A549 (cell line): ENCODE results near the gene NGB. TPM values are rescaled to one million over a fixed set of nuclear protein-coding genes. Genes with fewer than 3 reads are reported as not detected.
"Not testable (repeated sequence)": the region's sequence is repeated elsewhere in the genome, so short reads cannot be mapped to it uniquely, and the experiment has no call there.

Experiments
- ATAC-seq, 2 experiments: fragments of 200-7000 bp in 1 of 2; fragments of >200 bp in 1 of 2; cut with Nextera tagmentation in 1 of 2; cut with Tn5 transposase in 1 of 2; 3 replicates each; pipeline versions ENCODE4 v1.8.0 to v1.9.1; 2018 to 2020; ENCODE audit warnings: mild to moderate bottlenecking in 1 of 2, moderate library complexity in 1 of 2
- CTCF ChIA-PET: fragments of 300-600 bp; sonication (Branson Sonifier 250); formaldehyde crosslinking; extraction: SDS; loops from one replicate; lab custom pipeline; 2021; ENCODE audit warnings: antibody characterized with exemption, inconsistent platforms; lab: Yijun Ruan, JAX
- POLR2A ChIA-PET: fragments of 350-600 bp; formaldehyde crosslinking; extraction: SDS; loops from one replicate; lab custom pipeline; 2021; ENCODE audit warnings: antibody characterized with exemption, inconsistent platforms; lab: Yijun Ruan, JAX
- DNase-seq, 2 experiments: peaks; one replicate each; pipeline versions ENCODE4 v3.0.0 to v3.0.0-alpha.2; 2011 to 2016; ENCODE audit warnings: low read depth in 1 of 2, low spot score in 1 of 2
- FAIRE-seq: peaks from 2 replicates; lab custom pipeline; 2011; peaks lifted over from hg19 to GRCh38; lab: Jason Lieb, UNC
- H3K27ac ChIP-seq, 2 experiments: fragments of >200 bp; sonication (Bioruptor Twin); formaldehyde crosslinking; 3 replicates each; pipeline ENCODE4 v1.5.1; 2016 to 2017
- H3K4me1 ChIP-seq: fragments of >200 bp; sonication (Bioruptor Twin); formaldehyde crosslinking; 3 replicates; pipeline ENCODE4 v1.6.1; 2016
- H3K4me2 ChIP-seq: fragments of >200 bp; sonication (Bioruptor Twin); formaldehyde crosslinking; 3 replicates; pipeline ENCODE4 v1.6.1; 2016
- H3K4me3 ChIP-seq: fragments of >200 bp; sonication (Bioruptor Twin); formaldehyde crosslinking; 3 replicates; pipeline ENCODE4 v1.5.1; 2016
- H3K9me3 ChIP-seq: fragments of >200 bp; sonication (Bioruptor Twin); formaldehyde crosslinking; 3 replicates; pipeline ENCODE4 v1.6.1; 2016
- CBX8 ChIP-seq: fragments of 200-600 bp; sonication (generic); IDR thresholded peaks from 2 replicates; pipeline ENCODE4 v1.6.1; 2016
- CEBPB ChIP-seq, 2 experiments: fragments of >200 bp in 1 of 2; sonication (Bioruptor Twin) in 1 of 2; formaldehyde crosslinking in 1 of 2; IDR thresholded peaks; 2 replicates each; pipeline ENCODE4 v1.6.1; 2012 to 2016
- CHD2 ChIP-seq: fragments of 150-350 bp; IDR thresholded peaks from 2 replicates; pipeline ENCODE4 v1.6.1; 2014; ENCODE audit warnings: low read length; ENCODE audit not compliant: partially characterized antibody
- CHD4 ChIP-seq: fragments of 200-600 bp; sonication (generic); IDR thresholded peaks from 2 replicates; pipeline ENCODE4 v1.6.1; 2016; ENCODE audit warnings: antibody characterized with exemption, mild to moderate bottlenecking, borderline replicate concordance
- EHF ChIP-seq: fragments of 250-450 bp; sonication (Bioruptor Pico); IDR thresholded peaks from 2 replicates; pipeline ENCODE4 v1.5.0; 2020; ENCODE audit warnings: mild to moderate bottlenecking
- EHMT2 ChIP-seq: fragments of 200-600 bp; sonication (generic); IDR thresholded peaks from 2 replicates; pipeline ENCODE4 v1.6.1; 2016; ENCODE audit warnings: antibody characterized with exemption, low read depth, mild to moderate bottlenecking, moderate library complexity
- FOSB ChIP-seq: fragments of 250-450 bp; sonication (Bioruptor Pico); IDR thresholded peaks from 2 replicates; pipeline ENCODE4 v1.5.0; 2020; ENCODE audit warnings: mild to moderate bottlenecking, moderate library complexity
- FOSL2 ChIP-seq, 2 experiments: fragments of 450-650 bp in 1 of 2; fragments of >200 bp in 1 of 2; sonication (Bioruptor Twin) in 1 of 2; formaldehyde crosslinking; IDR thresholded peaks; 2 replicates each; pipeline versions ENCODE4 v1.5.0 to v1.6.1; 2016 to 2020; ENCODE audit warnings: mild to moderate bottlenecking in 1 of 2, moderate library complexity in 1 of 2
- FOXS1 ChIP-seq: fragments of 250-450 bp; sonication (Bioruptor Pico); IDR thresholded peaks from 2 replicates; pipeline ENCODE4 v1.5.0; 2020; ENCODE audit warnings: mild to moderate bottlenecking, moderate library complexity
- GATA3 ChIP-seq: IDR thresholded peaks from 2 replicates; pipeline ENCODE4 v1.6.1; 2012; ENCODE audit warnings: borderline replicate concordance
- HEYL ChIP-seq: fragments of 250-450 bp; sonication (Bioruptor Pico); IDR thresholded peaks from 2 replicates; pipeline ENCODE4 v1.8.0; 2021; ENCODE audit warnings: mild to moderate bottlenecking, moderate library complexity
- HOXB13 ChIP-seq: fragments of 250-450 bp; sonication (Bioruptor Pico); IDR thresholded peaks from 2 replicates; pipeline ENCODE4 v1.5.0; 2020; ENCODE audit warnings: low read depth, mild to moderate bottlenecking, moderate library complexity
- KDM5A ChIP-seq: fragments of 200-600 bp; sonication (generic); IDR thresholded peaks from 2 replicates; pipeline ENCODE4 v1.6.1; 2016; ENCODE audit warnings: antibody characterized with exemption, mild to moderate bottlenecking
- MYC ChIP-seq: IDR thresholded peaks from 2 replicates; pipeline ENCODE4 v1.6.1; 2012; ENCODE audit warnings: mild to moderate bottlenecking, inconsistent platforms, low read length, improper control_type of control experiment, borderline replicate concordance
- NR3C1 ChIP-seq: fragments of >200 bp; sonication (Bioruptor Twin); formaldehyde crosslinking; IDR thresholded peaks from 3 replicates; pipeline ENCODE4 v1.6.1; 2017
- PHF8 ChIP-seq: fragments of 200-600 bp; sonication (generic); IDR thresholded peaks from 2 replicates; pipeline ENCODE4 v1.6.1; 2016; ENCODE audit warnings: low read depth, mild to moderate bottlenecking, antibody characterized with exemption, moderate library complexity, borderline replicate concordance
- RAD21 ChIP-seq, 2 experiments: fragments of >200 bp in 1 of 2; sonication (Bioruptor Twin) in 1 of 2; formaldehyde crosslinking in 1 of 2; IDR thresholded peaks in 1 of 2; conservative IDR thresholded peaks in 1 of 2; 2 replicates in 1 of 2; 3 replicates in 1 of 2; pipeline ENCODE4 v1.6.1; 2012 to 2018; ENCODE audit warnings: inconsistent platforms in 1 of 2
- RNF2 ChIP-seq: fragments of 200-600 bp; sonication (generic); IDR thresholded peaks from 2 replicates; pipeline ENCODE4 v1.6.1; 2016; ENCODE audit warnings: low read depth, mild to moderate bottlenecking, antibody characterized with exemption, moderate library complexity, borderline replicate concordance
- ZC3H11A ChIP-seq: fragments of 450-650 bp; IDR thresholded peaks from 2 replicates; pipeline ENCODE4 v1.6.1; 2014; ENCODE audit warnings: antibody characterized with exemption, mild to moderate bottlenecking
- ZFP36 ChIP-seq: fragments of 450-650 bp; IDR thresholded peaks from 2 replicates; pipeline ENCODE4 v1.6.1; 2014; ENCODE audit warnings: borderline replicate concordance; ENCODE audit not compliant: partially characterized antibody
- WGBS: methylation state at CpG from one replicate; pipeline ENCODE4 v1.1.6; 2017; ENCODE audit errors: missing lambda C conversion rate; 5-methylcytosine and 5-hydroxymethylcytosine counted together
- polyA plus RNA-seq, 4 experiments: library from polyadenylated mRNA; depleted of rRNA in 3 of 4; stranded (reverse); fragments of >200 nt; fragmentation: RNase III in 1 of 4; extraction: RNeasy Plus Mini Kit Qiagen cat#74134 plus additional on column Dnase treatment in 1 of 4; gene quantifications; 2 replicates in 3 of 4; 3 replicates in 1 of 4; pipeline ENCODE4 v1.2.3, GENCODE V29; 2011 to 2017
- TF ChIP-seq, protein P1 (sequence below): fragments of 450-650 bp; IDR thresholded peaks from 2 replicates; pipeline ENCODE4 v1.6.1; 2014; ENCODE audit warnings: antibody characterized with exemption
- TF ChIP-seq, protein P2 (sequence below): fragments of >200 bp; sonication (Bioruptor Twin); formaldehyde crosslinking; IDR thresholded peaks from 3 replicates; pipeline ENCODE4 v1.5.1; 2016
- TF ChIP-seq, protein P3 (sequence below): IDR thresholded peaks from 2 replicates; pipeline ENCODE4 v1.6.1; 2012
- TF ChIP-seq, protein P4 (sequence below): fragments of 150-350 bp; IDR thresholded peaks from 2 replicates; pipeline ENCODE4 v1.6.1; 2014; ENCODE audit warnings: low read depth, mild to moderate bottlenecking, low read length
- TF ChIP-seq, protein P5 (sequence below): IDR thresholded peaks from 2 replicates; pipeline ENCODE4 v1.6.1; 2012

NGB gene
- polyA plus RNA-seq, 2 of the 4 experiments (the other 2 are of a cell fraction): not detected

DNA sequence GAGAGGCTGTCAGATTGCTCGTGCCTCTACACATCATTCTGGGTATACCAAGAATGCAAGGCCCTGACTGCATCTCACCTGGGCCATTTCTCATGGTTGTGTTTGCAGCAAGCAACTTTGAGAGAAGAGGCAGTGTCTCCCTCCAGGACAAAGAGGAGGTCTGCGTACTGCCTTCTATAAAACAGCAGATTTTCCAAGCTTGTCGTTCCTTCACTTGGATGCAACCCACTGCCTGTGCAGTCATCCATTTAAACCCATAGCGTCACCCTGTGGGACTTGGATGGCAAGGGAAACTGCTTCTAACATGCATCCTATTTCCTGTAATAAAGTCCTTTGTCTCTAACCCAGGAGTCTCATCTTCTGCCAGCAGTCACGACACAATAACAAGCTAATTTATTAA lies 48.4 kb upstream of the NGB start:
- TF ChIP-seq EHF (CRISPR knock-in tag) (no peak), FOXS1 (CRISPR knock-in tag) (no peak), HOXB13 (CRISPR knock-in tag) (no peak), CEBPB (IDR thresholded peaks at IDR 0.05) (no peak), FOSL2 (IDR thresholded peaks at IDR 0.05) (no peak), FOSL2 (CRISPR knock-in tag; IDR thresholded peaks at IDR 0.05) (no peak), CBX8 (no peak), CHD4 (no peak), NR3C1 (no peak), PHF8 (no peak)
- TF ChIP-seq, protein P1, sequence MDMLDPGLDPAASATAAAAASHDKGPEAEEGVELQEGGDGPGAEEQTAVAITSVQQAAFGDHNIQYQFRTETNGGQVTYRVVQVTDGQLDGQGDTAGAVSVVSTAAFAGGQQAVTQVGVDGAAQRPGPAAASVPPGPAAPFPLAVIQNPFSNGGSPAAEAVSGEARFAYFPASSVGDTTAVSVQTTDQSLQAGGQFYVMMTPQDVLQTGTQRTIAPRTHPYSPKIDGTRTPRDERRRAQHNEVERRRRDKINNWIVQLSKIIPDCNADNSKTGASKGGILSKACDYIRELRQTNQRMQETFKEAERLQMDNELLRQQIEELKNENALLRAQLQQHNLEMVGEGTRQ: no peak
- TF ChIP-seq, protein P2, sequence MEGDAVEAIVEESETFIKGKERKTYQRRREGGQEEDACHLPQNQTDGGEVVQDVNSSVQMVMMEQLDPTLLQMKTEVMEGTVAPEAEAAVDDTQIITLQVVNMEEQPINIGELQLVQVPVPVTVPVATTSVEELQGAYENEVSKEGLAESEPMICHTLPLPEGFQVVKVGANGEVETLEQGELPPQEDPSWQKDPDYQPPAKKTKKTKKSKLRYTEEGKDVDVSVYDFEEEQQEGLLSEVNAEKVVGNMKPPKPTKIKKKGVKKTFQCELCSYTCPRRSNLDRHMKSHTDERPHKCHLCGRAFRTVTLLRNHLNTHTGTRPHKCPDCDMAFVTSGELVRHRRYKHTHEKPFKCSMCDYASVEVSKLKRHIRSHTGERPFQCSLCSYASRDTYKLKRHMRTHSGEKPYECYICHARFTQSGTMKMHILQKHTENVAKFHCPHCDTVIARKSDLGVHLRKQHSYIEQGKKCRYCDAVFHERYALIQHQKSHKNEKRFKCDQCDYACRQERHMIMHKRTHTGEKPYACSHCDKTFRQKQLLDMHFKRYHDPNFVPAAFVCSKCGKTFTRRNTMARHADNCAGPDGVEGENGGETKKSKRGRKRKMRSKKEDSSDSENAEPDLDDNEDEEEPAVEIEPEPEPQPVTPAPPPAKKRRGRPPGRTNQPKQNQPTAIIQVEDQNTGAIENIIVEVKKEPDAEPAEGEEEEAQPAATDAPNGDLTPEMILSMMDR: no peak
- no peak for DNase-seq
- no peak for ATAC-seq
- H3K4me1 ChIP-seq: peaks cover 44% of the 10 kb centered on the region
- 84% methylated on average over 5 of the region's 5 CpGs for WGBS
- no peaks in the 10 kb centered on the region for H3K9me3 ChIP-seq
- no peak for FAIRE-seq
- H3K4me2 ChIP-seq: peak overlapping the region; percentile 94
- POLR2A ChIA-PET: interaction anchor here (0.6 kb wide), 1 partner anchor 14 kb away, joined by 3 read pairs; no protein-coding TSS in a partner anchor
- peak overlapping the region; percentile 99; the same call in 2 of the 3 replicates for H3K4me3 ChIP-seq
- H3K27ac ChIP-seq: peak overlapping the region in 1 of 2 experiments; percentile 99; a peak in 3 of 6 replicates
- CTCF ChIA-PET: interaction anchor here (0.7 to 10.0 kb wide), 10 partner anchors 9 to 446 kb away, joined by 3 to 116 read pairs (median 4); no protein-coding TSS in a partner anchor

DNA sequence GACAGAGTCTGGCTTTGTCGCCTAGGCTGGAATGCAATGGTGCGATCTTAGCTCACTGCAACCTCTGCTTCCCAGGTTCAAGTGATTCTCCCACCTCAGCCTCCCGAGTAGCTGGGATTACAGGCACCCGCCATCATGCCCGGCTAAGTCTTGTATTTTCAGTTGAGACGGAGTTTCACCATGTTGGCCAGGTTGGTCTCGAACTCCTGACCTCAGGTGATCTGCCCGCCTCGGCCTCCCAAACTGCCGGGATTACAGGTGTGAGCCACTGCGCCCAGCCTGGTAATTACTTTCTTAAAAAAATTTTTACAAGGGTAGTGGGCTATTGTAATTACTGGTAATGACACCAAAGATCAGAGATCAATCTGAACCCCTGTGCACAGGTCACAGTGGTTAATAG lies 47.8 kb upstream of the NGB start:
- WGBS: 95% methylated on average over 11 of the region's 11 CpGs
- not testable (repeated sequence) for H3K4me3 ChIP-seq, FAIRE-seq, H3K4me2 ChIP-seq, DNase-seq, ATAC-seq, H3K27ac ChIP-seq, H3K9me3 ChIP-seq
- ChIA-PET CTCF (interaction anchor here (0.7 to 10.0 kb wide), 6 partner anchors 9 to 446 kb away, joined by 3 to 116 read pairs (median 4); no protein-coding TSS in a partner anchor), POLR2A (interaction anchor here (0.6 kb wide), 1 partner anchor 15 kb away, joined by 3 read pairs; no protein-coding TSS in a partner anchor)
- peaks cover 50% of the 10 kb centered on the region for H3K4me1 ChIP-seq

DNA sequence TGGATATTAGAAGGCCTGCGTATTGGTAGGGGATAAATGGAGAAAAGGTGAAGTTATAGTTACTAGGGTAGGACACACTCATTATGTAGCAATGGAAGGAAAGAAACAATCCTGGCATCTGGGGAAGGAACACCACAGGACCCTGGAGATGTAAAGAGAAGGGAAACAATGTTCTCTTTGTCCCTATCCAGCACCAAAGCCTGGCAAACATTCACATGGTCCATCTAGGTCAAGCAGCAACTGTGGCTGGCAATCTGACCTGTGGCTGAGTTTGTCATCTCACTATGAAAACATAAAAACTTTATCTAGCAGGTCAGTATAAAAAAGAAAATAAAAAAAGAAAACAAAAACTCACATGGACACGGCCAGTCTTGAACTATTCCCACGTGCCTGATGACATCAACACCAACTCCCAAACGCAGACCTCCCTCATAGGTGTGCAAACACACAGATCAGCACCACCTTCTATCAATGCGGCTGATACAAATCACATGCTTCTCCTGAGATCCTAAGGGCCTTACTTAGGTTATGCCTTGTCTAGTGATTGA lies 47.1 kb upstream of the NGB start:
- POLR2A ChIA-PET: no interaction called here
- H3K4me1 ChIP-seq: peaks cover 57% of the 10 kb centered on the region
- WGBS: 87% methylated on average over 5 of the region's 5 CpGs
- H3K4me3 ChIP-seq: no peak overlapping the region
- H3K27ac ChIP-seq: no peak overlapping the region
- no peak for TF ChIP-seq FOSB (CRISPR knock-in tag)
- TF ChIP-seq, protein P3, sequence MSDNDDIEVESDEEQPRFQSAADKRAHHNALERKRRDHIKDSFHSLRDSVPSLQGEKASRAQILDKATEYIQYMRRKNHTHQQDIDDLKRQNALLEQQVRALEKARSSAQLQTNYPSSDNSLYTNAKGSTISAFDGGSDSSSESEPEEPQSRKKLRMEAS: no peak
- TF ChIP-seq CBX8: no peak
- TF ChIP-seq, protein P4, sequence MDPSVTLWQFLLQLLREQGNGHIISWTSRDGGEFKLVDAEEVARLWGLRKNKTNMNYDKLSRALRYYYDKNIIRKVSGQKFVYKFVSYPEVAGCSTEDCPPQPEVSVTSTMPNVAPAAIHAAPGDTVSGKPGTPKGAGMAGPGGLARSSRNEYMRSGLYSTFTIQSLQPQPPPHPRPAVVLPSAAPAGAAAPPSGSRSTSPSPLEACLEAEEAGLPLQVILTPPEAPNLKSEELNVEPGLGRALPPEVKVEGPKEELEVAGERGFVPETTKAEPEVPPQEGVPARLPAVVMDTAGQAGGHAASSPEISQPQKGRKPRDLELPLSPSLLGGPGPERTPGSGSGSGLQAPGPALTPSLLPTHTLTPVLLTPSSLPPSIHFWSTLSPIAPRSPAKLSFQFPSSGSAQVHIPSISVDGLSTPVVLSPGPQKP: no peak
- TF ChIP-seq, protein P5, sequence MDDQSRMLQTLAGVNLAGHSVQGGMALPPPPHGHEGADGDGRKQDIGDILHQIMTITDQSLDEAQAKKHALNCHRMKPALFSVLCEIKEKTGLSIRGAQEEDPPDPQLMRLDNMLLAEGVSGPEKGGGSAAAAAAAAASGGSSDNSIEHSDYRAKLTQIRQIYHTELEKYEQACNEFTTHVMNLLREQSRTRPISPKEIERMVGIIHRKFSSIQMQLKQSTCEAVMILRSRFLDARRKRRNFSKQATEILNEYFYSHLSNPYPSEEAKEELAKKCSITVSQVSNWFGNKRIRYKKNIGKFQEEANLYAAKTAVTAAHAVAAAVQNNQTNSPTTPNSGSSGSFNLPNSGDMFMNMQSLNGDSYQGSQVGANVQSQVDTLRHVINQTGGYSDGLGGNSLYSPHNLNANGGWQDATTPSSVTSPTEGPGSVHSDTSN: no peak
- TF ChIP-seq MYC: no peak
- no peak for TF ChIP-seq HEYL (CRISPR knock-in tag)
- no peak for TF ChIP-seq PHF8
- TF ChIP-seq RNF2: no peak
- TF ChIP-seq CHD4: no peak
- TF ChIP-seq EHMT2: no peak
- TF ChIP-seq KDM5A: no peak
- no peak for TF ChIP-seq ZC3H11A
- no peak for TF ChIP-seq ZFP36
- TF ChIP-seq RAD21 (conservative IDR thresholded peaks at IDR 0.05 in 1 of 2, IDR thresholded peaks at IDR 0.05 in 1 of 2): no peak
- TF ChIP-seq CHD2: no peak
- no peak for TF ChIP-seq GATA3
- no peaks in the 10 kb centered on the region for H3K9me3 ChIP-seq
- no peak overlapping the region for H3K4me2 ChIP-seq
- ATAC-seq (no peak), FAIRE-seq (no peak), DNase-seq (no peak)
- CTCF ChIA-PET: interaction anchor here (1.4 to 11.3 kb wide), 3 partner anchors 18 to 26 kb away, joined by 3 to 622 read pairs (median 116); no protein-coding TSS in a partner anchor
